Airway epithelial cell (primary cell): ENCODE results near the gene ELOVL3. TPM values are rescaled to one million over a fixed set of nuclear protein-coding genes. Genes with fewer than 3 reads are reported as not detected.

ENCODE experiments used
- total RNA-seq: library from RNA; depleted of rRNA; stranded (reverse); fragments of >200 nt; gene quantifications from 2 replicates; pipeline ENCODE4 v1.2.3, GENCODE V29; 2015

Gene ELOVL3
- 0.56 TPM in 1 of 2 replicates, not detected in the other for total RNA-seq

GRCh38 chr10:102225646-102226541, at the start of gene ELOVL3:
Gene ELOVL3, plus strand, starts transcription at chr10:102226299. Its CDS starts 250 bp downstream, at chr10:102226549.

GRCh38 chr10:102241444-102242117, 15.5 kb downstream of the ELOVL3 start, which contains the start of gene PITX3:
Gene PITX3, minus strand, starts transcription at chr10:102241512. Its CDS starts 9,432 bp downstream, at chr10:102232080.

GRCh38 chr10:102245082-102245931, 19.2 kb downstream of the ELOVL3 start, which contains the start of gene GBF1:
Gene GBF1, plus strand, starts transcription at chr10:102245532. Its CDS starts 13,407 bp downstream, at chr10:102258939.

Other genes with a start within 250 kb of the ELOVL3 start
- 9.1 and 12.7 TPM in 2 replicates for gene ARMH3, start 170.1 kb upstream of the ELOVL3 start, total RNA-seq
- gene HPS6, start 160.9 kb upstream of the ELOVL3 start, total RNA-seq = 49.8 and 52.5 TPM in 2 replicates
- gene LDB1, start 105.9 kb upstream of the ELOVL3 start, total RNA-seq = 40.4 and 55.8 TPM in 2 replicates
- 20.6 and 29.5 TPM in 2 replicates for gene PPRC1, start 93.3 kb upstream of the ELOVL3 start, total RNA-seq
- 105 and 141 TPM in 2 replicates for gene NOLC1, start 73.9 kb upstream of the ELOVL3 start, total RNA-seq
- not detected in 2 replicates for gene PITX3, start 15.2 kb downstream of the ELOVL3 start, total RNA-seq
- gene GBF1, start 19.2 kb downstream of the ELOVL3 start, total RNA-seq = 31.0 and 45.8 TPM in 2 replicates
- 24.2 and 29.1 TPM in 2 replicates for gene NFKB2, start 169.4 kb downstream of the ELOVL3 start, total RNA-seq
- gene PSD, start 192.5 kb downstream of the ELOVL3 start, total RNA-seq = 0.09 and 0.63 TPM in 2 replicates
- gene FBXL15, start 194.5 kb downstream of the ELOVL3 start, total RNA-seq = 17.7 and 19.2 TPM in 2 replicates
- gene CUEDC2, start 206.3 kb downstream of the ELOVL3 start, total RNA-seq = 72.5 and 80.3 TPM in 2 replicates
- gene C10orf95, start 225.2 kb downstream of the ELOVL3 start, total RNA-seq = 2.3 and 3.6 TPM in 2 replicates